Motor neuron (in vitro differentiated cells): ENCODE results near the gene HSD17B11. TPM values are rescaled to one million over a fixed set of nuclear protein-coding genes. Genes with fewer than 3 reads are reported as not detected.
"Not testable (repeated sequence)": the region's sequence is repeated elsewhere in the genome, so short reads cannot be mapped to it uniquely, and the experiment has no call there.

ENCODE experiments used
- ATAC-seq, 8 experiments: fragments of 200-7000 bp; cut with Tn5 transposase; replicated peaks in 6 of 8; 2 replicates each; pipeline ENCODE4 v1.8.0; 2021; ENCODE audit warnings: mild to moderate bottlenecking in 8 of 8, moderate library complexity in 8 of 8
- H3K27ac ChIP-seq, 2 donors: fragments of 250-450 bp; sonication (Bioruptor Pico); 2 replicates each; pipeline ENCODE4 v1.9.0; 2021; ENCODE audit warnings: antibody characterized with exemption in 2 of 2, mild to moderate bottlenecking in 2 of 2, moderate library complexity in 1 of 2
- H3K4me1 ChIP-seq, 2 donors: fragments of 250-450 bp; sonication (Bioruptor Pico); replicated peaks in 1 of 2; 2 replicates each; pipeline ENCODE4 v1.6.1; 2021; ENCODE audit warnings: antibody characterized with exemption in 2 of 2, mild to moderate bottlenecking in 2 of 2, moderate library complexity in 1 of 2
- H3K4me3 ChIP-seq, 5 donors: fragments of 250-450 bp; sonication (Bioruptor Pico); 2 replicates each; pipeline ENCODE4 v1.9.0; 2021; ENCODE audit warnings: antibody characterized with exemption in 5 of 5, mild to moderate bottlenecking in 5 of 5, moderate library complexity in 4 of 5
- WGBS, 10 experiments: fragments of 450-650 bp; shearing (Covaris generic); methylation state at CpG; one replicate each; pipeline ENCODE4 v1.0.0; 2022; 5-methylcytosine and 5-hydroxymethylcytosine counted together
- in situ Hi-C, 9 experiments: fragments of 400-800 bp; cut with MboI; loops; one replicate each; pipeline ENCODE4 v1.15.0; 2021; ENCODE audit warnings: low sequenced_read_pairs in 9 of 9, low pct_unique_long_range_greater_than_20kb in 2 of 9; ENCODE audit not compliant: unreplicated experiment in 9 of 9
- total RNA-seq, 8 experiments: library from RNA; unstranded; fragments of 300-600 nt; gene quantifications; 2 replicates each; pipeline versions ENCODE4 v1.2.3 to v1.2.4, GENCODE V29; 2022

Gene HSD17B11
- total RNA-seq, 8 experiments from 2014 or later: 19.1 to 34.2 (median 22.3) TPM

DNA sequence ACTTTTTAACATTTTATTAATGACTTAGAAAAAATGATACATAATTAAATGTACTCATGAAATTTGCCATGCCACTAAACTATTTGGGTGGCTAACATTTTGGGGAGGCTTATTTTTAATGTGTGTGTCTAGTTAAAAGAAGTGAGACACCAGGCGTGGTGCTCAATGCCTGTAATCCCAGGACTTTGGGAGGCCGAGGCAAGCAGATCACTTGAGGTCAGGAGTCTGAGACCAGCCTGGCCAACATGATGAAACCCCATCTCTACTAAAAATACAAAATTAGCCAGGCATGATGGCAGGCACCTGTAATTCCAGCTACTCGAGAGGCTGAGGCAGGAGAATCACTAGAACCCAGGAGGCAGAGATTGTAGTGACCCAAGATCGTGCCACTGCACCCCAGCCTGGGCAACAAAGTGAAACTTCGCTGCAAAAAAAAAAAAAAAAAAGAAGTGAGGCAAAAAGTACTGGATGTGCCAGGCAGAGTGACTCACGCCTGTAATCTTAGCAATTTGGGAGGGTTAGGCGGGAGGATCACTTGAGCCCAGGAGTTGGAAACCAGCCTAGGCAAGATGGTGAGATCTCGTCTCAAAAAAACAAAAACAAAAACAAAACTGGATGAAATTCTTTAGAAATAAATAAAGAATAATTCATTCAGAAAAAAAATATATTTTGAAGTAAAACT lies 48.9 kb downstream of the HSD17B11 start:
- H3K27ac ChIP-seq, H3K4me1 ChIP-seq, H3K4me3 ChIP-seq, in situ Hi-C loops: not testable (repeated sequence)
- WGBS, 10 experiments: 30 to 100% (median 82%) methylated on average over 1 to 7 of the region's 8 CpGs; no CpG with 5 or more reads in 1 of the 10 experiments
- peak in 2 of 8 experiments; percentile 31 to 87 for ATAC-seq

- ATAC-seq: no peak
- WGBS, 10 experiments: 58 to 100% (median 92%) methylated on average over 1 to 2 of the region's 2 CpGs; no CpG with 5 or more reads in 3 of the 10 experiments
- Histone ChIP-seq H3K4me3 (no peak overlapping the region), H3K4me1 (no peaks in the 10 kb centered on the region), H3K27ac (no peak overlapping the region)
- in situ Hi-C loops: no loop called here
Measured at GRCh38 chr4:87339440-87339839, 51.5 kb downstream of the HSD17B11 start.

DNA sequence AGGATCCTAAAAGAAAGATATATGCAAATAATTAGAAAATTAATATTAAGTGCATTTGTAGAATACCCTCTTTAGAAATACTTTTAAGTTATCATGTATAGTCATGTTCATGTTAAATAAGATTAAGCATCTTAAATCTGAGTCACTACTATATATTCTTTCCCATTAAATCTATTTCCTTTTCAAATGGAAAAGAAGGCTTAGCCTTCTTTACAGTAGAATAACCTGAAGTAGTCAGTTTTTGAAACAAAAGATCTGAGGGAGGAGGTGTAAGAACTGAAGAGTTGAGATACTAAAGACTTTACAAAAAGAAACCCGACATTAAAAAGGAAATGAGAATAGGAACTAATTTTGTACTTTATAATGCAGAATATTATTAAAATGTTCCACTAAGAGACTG lies 53.6 kb downstream of the HSD17B11 start:
- H3K27ac ChIP-seq: no peak overlapping the region
- ATAC-seq: no peak
- in situ Hi-C loops: no loop called here
- no peaks in the 10 kb centered on the region for H3K4me1 ChIP-seq
- H3K4me3 ChIP-seq: no peak overlapping the region
- WGBS, 10 experiments: 78 to 100% (median 96%) methylated on average over 1 of the region's 1 CpG; no CpG with 5 or more reads in 2 of the 10 experiments

DNA sequence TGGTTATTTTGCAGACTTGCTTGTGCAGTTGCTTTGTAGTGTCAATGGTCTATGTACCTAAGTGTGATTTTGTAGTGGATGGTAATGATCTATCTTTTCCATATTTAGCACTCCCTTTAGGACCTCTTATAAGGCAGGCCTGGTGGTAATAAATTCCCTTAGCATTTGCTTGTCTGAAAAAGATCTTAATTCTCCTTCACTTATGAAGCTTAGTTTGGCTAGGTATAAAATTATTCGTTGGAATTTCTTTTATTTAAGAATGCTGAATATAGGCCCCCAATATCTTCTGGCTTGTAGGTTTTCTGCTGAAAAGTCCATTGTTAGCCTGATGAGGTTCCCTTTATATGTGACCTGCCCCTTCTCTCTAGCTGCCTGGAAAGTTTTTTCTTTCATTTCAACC lies 57.7 kb downstream of the HSD17B11 start:
- Histone ChIP-seq H3K27ac (no peak overlapping the region), H3K4me3 (no peak overlapping the region), H3K4me1 (no peaks in the 10 kb centered on the region)
- 92 to 100% (median 100%) methylated on average over 1 of the region's 1 CpG; no CpG with 5 or more reads in 2 of the 10 experiments for WGBS, 10 experiments
- in situ Hi-C loops: no loop called here
- ATAC-seq: no peak

- Histone ChIP-seq H3K4me1 (no peaks in the 10 kb centered on the region), H3K27ac (no peak overlapping the region), H3K4me3 (no peak overlapping the region)
- no peak for ATAC-seq
- 42 to 100% (median 86%) methylated on average over 1 to 4 of the region's 4 CpGs; no CpG with 5 or more reads in 2 of the 10 experiments for WGBS, 10 experiments
- in situ Hi-C loops: no loop called here
Measured at GRCh38 chr4:87330761-87331160, 60.2 kb downstream of the HSD17B11 start.

DNA sequence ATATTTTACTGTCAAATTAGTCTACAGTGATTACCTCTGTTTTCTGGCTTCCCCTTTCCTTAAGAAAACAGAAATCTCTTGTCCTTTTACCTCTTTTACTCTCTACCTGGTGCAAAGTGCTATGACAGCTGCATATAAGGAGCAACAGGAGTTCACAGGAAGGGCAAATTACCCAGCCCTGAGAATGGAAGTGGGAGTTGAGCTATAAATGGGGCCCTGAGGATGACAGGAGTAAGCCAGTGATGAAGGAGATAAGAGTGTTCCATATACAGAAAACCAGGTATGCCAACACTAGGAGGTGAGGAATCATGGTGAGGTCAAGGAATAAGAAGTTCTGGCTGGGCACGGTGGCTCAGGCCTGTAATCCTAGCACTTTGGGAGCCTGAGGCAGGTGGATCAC lies 63.9 kb downstream of the HSD17B11 start:
- Histone ChIP-seq H3K4me3 (no peak overlapping the region), H3K4me1 (no peaks in the 10 kb centered on the region), H3K27ac (no peak overlapping the region)
- WGBS, 10 experiments: 100% methylated on average over 1 of the region's 1 CpG; no CpG with 5 or more reads in 8 of the 10 experiments
- in situ Hi-C loops: no loop called here
- ATAC-seq: no peak

GRCh38 chr4:87326460-87326859 lies 64.5 kb downstream of the HSD17B11 start:
- in situ Hi-C loops: no loop called here
- WGBS, 10 experiments: 8 to 100% (median 81%) methylated on average over 1 to 3 of the region's 3 CpGs; no CpG with 5 or more reads in 1 of the 10 experiments
- Histone ChIP-seq H3K4me3 (no peak overlapping the region), H3K4me1 (no peaks in the 10 kb centered on the region), H3K27ac (no peak overlapping the region)
- ATAC-seq: peak in 1 of 8 experiments; percentile 26

DNA sequence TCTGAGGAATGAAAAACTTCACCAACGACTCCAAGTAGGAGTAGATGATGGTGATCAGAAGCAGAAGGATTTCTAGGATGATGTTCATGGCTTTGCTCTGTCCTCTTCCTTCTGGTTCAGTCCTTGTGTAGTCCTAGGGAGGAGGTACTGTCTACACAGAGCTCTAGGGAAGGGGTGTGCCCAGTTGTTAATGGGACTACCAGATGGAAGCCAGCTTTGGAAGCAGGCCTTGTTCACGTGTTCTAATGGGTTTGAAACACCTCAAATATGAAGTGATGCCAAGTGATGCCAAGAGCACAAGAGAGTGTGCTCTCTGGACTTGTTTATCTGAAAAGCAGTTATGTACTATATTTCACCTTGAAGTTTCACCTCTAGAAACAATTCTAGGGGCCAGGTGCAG lies 68.2 kb downstream of the HSD17B11 start, which contains the start of gene HSD17B13:
HSD17B13 (minus strand) TSS at position 129 of the 400 bp plus-strand sequence; CDS start at position 88, 41 bp downstream.
- ATAC-seq: peak in 3 of 8 experiments; percentile 89 to 98 (median 96)
- Histone ChIP-seq H3K27ac (no peak within 1 kb of the TSS), H3K4me1 (no peaks in the 10 kb centered on the region), H3K4me3 (no peak within 1 kb of the TSS)
- in situ Hi-C loops: no loop called here
- 0 to 83% (median 25%) methylated on average over 1 to 2 of the region's 2 CpGs; no CpG with 5 or more reads in 4 of the 10 experiments for WGBS, 10 experiments

DNA sequence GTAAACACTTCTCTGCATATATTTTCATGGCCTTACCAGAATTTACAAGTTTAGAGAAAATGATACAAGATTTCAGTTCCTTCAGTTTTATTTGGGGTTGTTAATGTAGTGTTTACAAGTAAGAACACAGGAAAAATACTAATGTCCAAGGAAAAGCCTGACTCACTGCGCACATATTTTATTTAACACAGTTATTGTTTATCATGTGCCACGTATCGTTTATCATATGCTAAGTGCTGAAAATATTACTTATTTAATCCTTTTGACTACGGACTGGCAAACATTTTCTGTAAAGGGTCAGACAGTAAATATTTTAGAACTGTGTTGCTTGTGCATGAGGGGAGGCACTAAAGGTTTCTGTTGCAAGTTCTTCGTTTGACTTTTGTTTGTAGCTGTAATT lies 69.1 kb downstream of the HSD17B11 start:
- Histone ChIP-seq H3K27ac (no peak overlapping the region), H3K4me1 (no peaks in the 10 kb centered on the region), H3K4me3 (no peak overlapping the region)
- ATAC-seq: peak in 3 of 8 experiments; percentile 9 to 35 (median 21)
- in situ Hi-C loops: no loop called here
- 4 to 92% (median 85%) methylated on average over 1 to 5 of the region's 5 CpGs; no CpG with 5 or more reads in 1 of the 10 experiments for WGBS, 10 experiments

- no peak overlapping the region for H3K4me3 ChIP-seq
- 67 to 100% (median 100%) methylated on average over 1 of the region's 1 CpG; no CpG with 5 or more reads in 3 of the 10 experiments for WGBS, 10 experiments
- H3K4me1 ChIP-seq: no peaks in the 10 kb centered on the region
- no peak for ATAC-seq
- in situ Hi-C loops: no loop called here
- H3K27ac ChIP-seq: no peak overlapping the region
Measured at GRCh38 chr4:87317527-87317926, 73.5 kb downstream of the HSD17B11 start.

DNA sequence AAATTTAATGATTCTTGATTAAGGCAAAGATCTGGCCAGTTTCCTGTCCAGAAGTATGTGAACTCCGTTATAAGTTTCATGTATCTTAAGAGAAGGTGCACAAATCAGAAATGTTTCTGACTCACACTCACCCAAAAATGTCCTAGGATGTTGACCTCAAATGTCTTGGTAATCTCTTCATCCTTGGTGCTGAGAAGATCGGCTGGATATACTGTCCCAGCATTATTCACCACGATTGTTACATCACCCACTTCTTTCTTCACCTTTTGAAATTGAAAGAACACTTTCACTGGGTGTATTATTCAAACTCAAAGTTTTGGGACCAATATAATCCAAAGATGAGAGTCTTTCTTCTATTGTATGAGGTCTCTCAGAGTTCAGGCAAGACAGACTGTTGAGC lies 74.0 kb downstream of the HSD17B11 start:
- no peak for ATAC-seq
- H3K27ac ChIP-seq: no peak overlapping the region
- in situ Hi-C loops: no loop called here
- 73 to 100% (median 96%) methylated on average over 1 to 3 of the region's 3 CpGs; no CpG with 5 or more reads in 1 of the 10 experiments for WGBS, 10 experiments
- H3K4me1 ChIP-seq: no peaks in the 10 kb centered on the region
- H3K4me3 ChIP-seq: no peak overlapping the region

DNA sequence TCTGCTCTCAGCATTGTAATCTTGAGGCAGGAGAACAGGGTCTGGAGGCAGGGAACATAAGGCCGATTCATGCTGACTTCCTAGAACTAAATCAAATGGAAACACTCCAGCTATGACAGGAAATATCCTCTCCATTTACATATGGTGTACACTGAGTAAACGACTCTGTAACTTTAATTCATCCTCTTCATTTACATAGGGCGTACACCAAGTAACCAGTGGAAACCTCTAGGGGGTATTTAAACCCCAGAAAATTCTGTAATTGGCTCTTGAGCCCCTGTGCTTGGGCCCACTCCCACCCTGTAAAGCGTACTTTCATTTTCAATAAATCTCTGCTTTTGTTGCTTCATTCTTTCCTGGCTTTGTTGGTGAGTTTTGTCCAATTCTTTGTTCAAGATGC lies 76.0 kb downstream of the HSD17B11 start:
- H3K27ac ChIP-seq, H3K4me1 ChIP-seq, in situ Hi-C loops, H3K4me3 ChIP-seq: not testable (repeated sequence)
- peak in 3 of 8 experiments; percentile 66 to 71 (median 67) for ATAC-seq
- 0 to 94% (median 48%) methylated on average over 1 to 4 of the region's 4 CpGs; no CpG with 5 or more reads in 2 of the 10 experiments for WGBS, 10 experiments

DNA sequence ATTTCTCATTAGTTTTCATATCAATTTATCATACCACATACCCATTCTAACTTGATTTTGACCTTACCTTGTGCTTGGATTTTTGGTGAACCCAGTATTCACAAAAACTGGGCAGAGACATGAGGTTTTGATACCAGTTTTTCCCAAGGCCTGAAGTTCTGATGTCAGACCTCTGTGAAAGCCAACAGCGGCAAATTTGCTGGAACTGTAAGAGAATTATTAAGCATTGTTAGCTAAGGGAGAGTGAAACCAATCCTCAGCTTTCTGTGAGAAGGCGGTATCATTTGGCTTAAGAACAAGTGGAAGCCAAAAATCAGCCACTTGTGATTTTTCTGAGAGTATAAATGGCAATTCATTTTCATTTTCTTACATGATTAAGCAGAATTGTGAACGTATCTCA lies 77.2 kb downstream of the HSD17B11 start:
- in situ Hi-C loops: no loop called here
- 86 to 100% (median 97%) methylated on average over 1 to 3 of the region's 3 CpGs for WGBS, 10 experiments
- H3K27ac ChIP-seq: no peak overlapping the region

GRCh38 chr4:87311684-87312083 lies 79.3 kb downstream of the HSD17B11 start:
- H3K27ac ChIP-seq: no peak overlapping the region
- no peak for ATAC-seq
- in situ Hi-C loops: no loop called here
- H3K4me1 ChIP-seq: no peaks in the 10 kb centered on the region
- 71 to 100% (median 98%) methylated on average over 1 to 3 of the region's 3 CpGs for WGBS, 10 experiments
- no peak overlapping the region for H3K4me3 ChIP-seq

More for the DNA sequence above, 77.2 kb downstream of the HSD17B11 start:
- Histone ChIP-seq H3K4me1 (no peaks in the 10 kb centered on the region), H3K4me3 (no peak overlapping the region)
- no peak for ATAC-seq
